ENCODE data around the gene PFKL.

DNA sequence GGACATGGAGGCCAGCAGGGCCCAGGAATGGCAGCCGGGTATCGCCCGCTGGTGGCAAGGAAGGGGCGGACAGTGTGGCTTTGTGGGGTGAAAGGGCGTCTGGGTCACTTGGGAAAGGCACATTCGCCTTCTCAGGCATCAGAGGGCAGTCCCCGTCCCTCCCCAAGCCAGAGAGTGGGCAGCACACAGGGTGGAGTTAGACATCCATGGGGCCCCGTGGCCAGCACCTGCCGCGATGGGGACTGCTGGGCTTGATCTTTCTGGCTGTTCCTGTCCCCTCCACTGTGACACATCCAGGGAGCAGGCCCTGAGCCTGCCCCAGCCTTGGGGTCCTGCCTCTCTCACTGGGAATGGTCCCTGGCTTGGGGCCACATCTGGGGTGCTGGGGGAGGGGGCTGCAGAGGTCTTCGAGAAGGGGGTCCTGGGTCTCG is 49.6 kb downstream of the PFKL start:
- TF ChIP-seq, protein P1, sequence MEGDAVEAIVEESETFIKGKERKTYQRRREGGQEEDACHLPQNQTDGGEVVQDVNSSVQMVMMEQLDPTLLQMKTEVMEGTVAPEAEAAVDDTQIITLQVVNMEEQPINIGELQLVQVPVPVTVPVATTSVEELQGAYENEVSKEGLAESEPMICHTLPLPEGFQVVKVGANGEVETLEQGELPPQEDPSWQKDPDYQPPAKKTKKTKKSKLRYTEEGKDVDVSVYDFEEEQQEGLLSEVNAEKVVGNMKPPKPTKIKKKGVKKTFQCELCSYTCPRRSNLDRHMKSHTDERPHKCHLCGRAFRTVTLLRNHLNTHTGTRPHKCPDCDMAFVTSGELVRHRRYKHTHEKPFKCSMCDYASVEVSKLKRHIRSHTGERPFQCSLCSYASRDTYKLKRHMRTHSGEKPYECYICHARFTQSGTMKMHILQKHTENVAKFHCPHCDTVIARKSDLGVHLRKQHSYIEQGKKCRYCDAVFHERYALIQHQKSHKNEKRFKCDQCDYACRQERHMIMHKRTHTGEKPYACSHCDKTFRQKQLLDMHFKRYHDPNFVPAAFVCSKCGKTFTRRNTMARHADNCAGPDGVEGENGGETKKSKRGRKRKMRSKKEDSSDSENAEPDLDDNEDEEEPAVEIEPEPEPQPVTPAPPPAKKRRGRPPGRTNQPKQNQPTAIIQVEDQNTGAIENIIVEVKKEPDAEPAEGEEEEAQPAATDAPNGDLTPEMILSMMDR (IDR thresholded peaks at IDR 0.05) = no peak
- TF ChIP-seq EZH2phosphoT487 (IDR thresholded peaks at IDR 0.05) (no peak), EZH2 (IDR thresholded peaks at IDR 0.05) (no peak)

Measured in neural progenitor cell (in vitro differentiated cells).